Cardiac septum (tissue), 1 donor: ENCODE measurements around the gene LAMTOR4. TPM values are rescaled to one million over a fixed set of nuclear protein-coding genes. Genes with fewer than 3 reads are reported as not detected.
"Not testable (repeated sequence)": the region's sequence is repeated elsewhere in the genome, so short reads cannot be mapped to it uniquely, and the experiment has no call there.

Experiments used
- DNase-seq: peaks from one replicate; pipeline ENCODE4 v3.0.0-alpha.2; 2020; ENCODE audit warnings: low spot score
- intact Hi-C: fragments of 100-400 bp; cut with DNase I; formaldehyde crosslinking; loops from one replicate; pipeline ENCODE4 v1.14.0; 2022
- total RNA-seq: library from RNA; stranded (reverse); fragmentation: NEBNext Ultra II Directional; extraction: Animal tissue kit (Norgen Biotek cat#: 25700); gene quantifications from one replicate; pipeline ENCODE4 v1.2.1, GENCODE V29; 2021
- donor health status: DM: no; HTN: no; CAD: no.

The LAMTOR4 gene
- total RNA-seq, 1 donor from 2014 or later, result 89.1 TPM

DNA sequence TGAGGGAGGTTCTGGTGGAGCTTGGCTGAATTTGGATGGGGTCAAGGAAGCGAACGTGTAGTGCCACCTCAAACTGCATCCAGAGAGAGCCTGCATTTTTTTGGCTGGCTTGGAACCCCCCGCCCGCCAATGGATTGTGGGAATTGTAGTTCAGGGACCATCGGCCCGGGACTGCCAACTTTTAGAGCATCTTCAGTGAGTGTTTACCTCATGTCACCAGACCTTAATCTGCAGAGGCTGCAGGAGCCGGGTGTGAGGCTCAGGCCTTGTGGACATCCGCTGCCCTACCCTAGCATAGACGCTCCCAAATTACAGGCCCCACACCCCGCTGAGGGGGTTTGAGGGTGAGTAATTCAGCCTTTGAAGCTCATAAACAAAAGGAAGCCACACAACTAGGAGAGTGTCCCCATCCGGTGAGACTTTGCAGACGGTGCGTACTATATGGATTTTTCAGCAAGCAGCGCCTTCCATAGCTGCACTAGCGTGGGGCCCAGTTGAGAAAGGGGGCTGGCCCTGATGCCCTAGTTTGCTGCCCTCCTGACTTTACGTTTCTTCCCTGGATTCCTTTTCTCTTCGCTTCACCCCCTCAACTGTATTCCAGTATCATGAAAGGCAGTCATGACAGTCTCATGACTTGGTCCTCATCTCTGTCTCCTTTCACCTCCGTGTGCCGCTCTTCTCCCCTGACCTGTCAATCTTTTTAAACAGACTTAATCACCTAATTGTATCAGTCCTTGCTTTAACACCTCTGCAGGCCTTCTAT is 28.6 kb upstream of the LAMTOR4 start:
- peak; percentile 80 for DNase-seq
- intact Hi-C loops, result loop anchor here (1.0 kb wide), 2 partner anchors 7 to 20 kb away; no protein-coding TSS in a partner anchor

DNA sequence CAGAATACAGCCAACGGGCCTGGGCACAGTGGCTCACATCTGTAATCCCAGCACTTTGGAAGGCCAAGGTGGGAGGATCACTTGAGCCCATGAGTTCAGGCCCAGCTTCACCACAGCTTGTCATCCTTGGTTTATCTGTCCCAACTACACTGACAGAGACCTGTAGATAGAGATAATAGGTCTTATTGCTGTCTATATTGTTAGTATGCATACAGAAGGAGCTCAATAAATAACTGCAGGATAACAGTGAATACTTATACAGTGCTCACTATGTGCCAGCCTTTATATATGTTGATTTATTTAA is 28.0 kb upstream of the LAMTOR4 start:
- intact Hi-C loops, result no loop called here
- DNase-seq, result no peak

- intact Hi-C loops, result no loop called here
- no peak for DNase-seq
Observed at GRCh38 chr7:100122067-100122466, 26.7 kb upstream of the LAMTOR4 start.

DNA sequence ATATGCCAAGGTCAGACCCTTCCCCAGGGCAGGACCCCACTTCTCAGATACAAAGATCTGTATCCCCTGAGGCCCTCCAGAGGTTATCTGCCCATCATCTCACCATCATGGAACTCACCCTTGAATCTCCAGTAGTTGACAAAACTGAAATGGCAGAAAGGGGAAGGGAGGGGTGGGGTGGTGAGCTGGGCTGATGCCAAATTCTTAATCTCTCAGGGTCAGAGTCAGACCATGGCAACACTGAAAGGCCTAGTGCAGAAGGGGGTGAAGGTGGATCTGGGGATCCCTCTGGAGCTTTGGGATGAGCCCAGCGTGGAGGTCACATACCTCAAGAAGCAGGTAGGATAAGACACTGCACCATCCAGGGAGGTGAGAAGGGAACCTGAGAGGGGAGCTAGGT is 26.1 kb upstream of the LAMTOR4 start:
- intact Hi-C loops, result no loop called here
- DNase-seq, result no peak

GRCh38 chr7:100124301-100125230 is 24.2 kb upstream of the LAMTOR4 start:
- intact Hi-C loops, result loop anchor here (5.0 kb wide), 2 partner anchors 37 to 132 kb away; partner anchors contain the start of gene COPS6
- no peak for DNase-seq

- no peak for DNase-seq
- intact Hi-C loops, result loop anchor here (2.0 to 5.0 kb wide), 3 partner anchors 26 to 134 kb away; partner anchors contain the start of genes AP4M1, COPS6 and MCM7
Observed at GRCh38 chr7:100126239-100126930, 22.3 kb upstream of the LAMTOR4 start.

DNA sequence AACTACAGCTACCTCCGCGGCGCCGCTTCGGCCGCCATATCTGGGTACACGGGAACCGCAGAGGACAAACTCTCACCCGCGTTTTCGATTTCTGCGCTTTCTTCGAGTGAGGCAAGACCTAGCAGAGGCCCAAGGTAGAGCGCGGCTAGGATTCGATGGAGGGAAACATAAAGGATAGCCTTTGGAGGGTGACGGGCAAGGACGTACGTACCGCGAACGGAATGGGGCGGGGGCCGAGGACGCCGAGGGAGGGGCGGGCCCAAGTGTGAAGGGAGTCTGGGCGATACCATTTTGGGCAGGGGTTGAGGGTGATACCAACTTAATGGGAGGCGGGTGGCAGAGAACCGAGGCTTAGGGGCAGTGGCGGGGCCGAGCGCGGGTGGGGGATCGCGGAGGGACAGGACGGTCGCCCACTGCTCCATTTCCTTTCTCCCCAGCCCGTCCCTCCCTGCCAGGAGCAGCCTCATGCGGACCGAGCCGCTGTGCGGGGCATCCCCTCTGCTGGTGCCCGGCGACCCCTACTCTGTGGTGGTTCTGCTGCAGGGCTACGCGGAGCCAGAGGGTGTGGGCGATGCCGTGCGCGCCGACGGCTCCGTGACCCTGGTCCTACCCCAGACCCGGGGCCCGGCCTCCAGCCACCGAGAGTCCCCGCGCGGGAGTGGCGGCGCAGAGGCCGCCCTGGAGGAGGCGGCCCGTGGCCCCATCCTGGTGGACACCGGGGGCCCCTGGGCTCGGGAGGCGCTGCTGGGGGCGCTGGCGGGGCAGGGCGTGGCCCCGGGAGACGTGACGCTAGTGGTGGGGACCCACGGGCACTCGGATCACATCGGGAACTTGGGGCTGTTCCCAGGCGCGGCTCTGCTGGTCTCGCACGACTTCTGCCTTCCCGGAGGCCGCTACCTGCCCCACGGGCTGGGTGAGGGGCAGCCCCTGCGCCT is 21.5 kb upstream of the LAMTOR4 start, which contains the start of gene MBLAC1:
Gene MBLAC1 (plus strand): TSS at position 37 of the 935 bp plus-strand sequence. CDS start 429 bp downstream, at position 466.
- intact Hi-C loops, result loop anchor here (1.0 to 5.0 kb wide), 4 partner anchors 8 to 135 kb away; partner anchors contain the start of genes AP4M1, CNPY4, COPS6 and MCM7

DNA sequence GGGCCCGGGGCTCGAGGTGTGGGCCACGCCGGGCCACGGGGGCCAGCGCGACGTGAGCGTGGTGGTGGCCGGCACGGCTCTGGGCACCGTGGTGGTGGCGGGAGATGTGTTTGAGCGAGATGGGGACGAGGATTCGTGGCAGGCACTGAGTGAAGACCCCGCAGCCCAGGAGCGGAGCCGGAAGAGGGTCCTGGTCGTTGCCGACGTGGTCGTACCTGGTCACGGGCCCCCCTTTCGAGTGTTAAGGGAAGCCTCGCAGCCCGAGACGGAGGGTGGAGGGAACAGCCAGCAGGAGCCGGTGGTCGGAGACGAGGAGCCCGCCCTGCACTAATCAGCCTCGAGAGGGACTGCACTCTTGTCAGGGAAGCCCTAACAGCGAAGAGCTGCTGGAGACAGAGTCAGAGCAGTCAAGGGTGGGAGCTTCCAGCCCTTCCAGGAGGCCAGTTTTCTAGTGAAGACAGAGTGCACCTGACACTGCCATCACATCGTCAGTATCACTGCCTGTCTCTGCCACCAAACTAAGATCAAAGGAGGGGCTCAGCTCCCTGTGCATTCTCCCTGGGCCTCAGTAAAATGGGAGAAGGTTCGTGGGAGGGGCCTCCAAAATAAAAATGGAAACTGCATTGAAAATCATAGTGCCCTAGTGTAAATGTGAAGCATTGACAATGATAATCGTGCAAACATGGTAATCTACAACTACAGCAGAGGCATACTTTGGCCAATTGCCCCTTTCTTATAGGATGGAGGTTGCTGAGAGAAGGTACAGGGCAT is 20.7 kb upstream of the LAMTOR4 start:
- no peak for DNase-seq
- intact Hi-C loops, result loop anchor here (1.0 to 5.0 kb wide), 4 partner anchors 9 to 136 kb away; partner anchors contain the start of genes AP4M1, CNPY4, COPS6 and MCM7

More for the DNA sequence above, 21.5 kb upstream of the LAMTOR4 start, which contains the start of gene MBLAC1:
- DNase-seq, result peak; percentile 95

DNA sequence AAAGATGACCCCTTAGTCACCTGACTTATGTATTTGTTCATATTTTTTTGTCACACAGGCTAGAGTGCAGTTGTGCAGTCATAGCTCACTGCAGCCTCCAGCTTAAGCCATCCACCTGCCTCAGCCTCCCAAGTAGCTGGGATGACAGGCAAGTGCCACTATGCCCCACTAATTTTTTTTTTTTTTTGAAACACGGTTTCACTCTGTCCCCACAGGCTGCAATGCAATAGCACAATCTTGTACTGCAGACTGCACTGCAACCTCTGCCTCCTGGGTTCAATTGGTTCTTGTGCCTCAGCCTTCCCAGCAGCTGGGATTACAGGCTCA is 20.1 kb upstream of the LAMTOR4 start:
- DNase-seq, result no peak
- intact Hi-C loops, result loop anchor here (5.0 kb wide), 2 partner anchors 41 to 136 kb away; partner anchors contain the start of gene COPS6

GRCh38 chr7:100130220-100130607 is 18.5 kb upstream of the LAMTOR4 start:
- DNase-seq, result not testable (repeated sequence)
- intact Hi-C loops, result loop anchor here (10.0 kb wide), 1 partner anchor 215 kb away; no protein-coding TSS in a partner anchor

- intact Hi-C loops, result loop anchor here (10.0 kb wide), 1 partner anchor 214 kb away; no protein-coding TSS in a partner anchor
- DNase-seq, result peak; percentile 90
Observed at GRCh38 chr7:100130608-100131453, 17.9 kb upstream of the LAMTOR4 start.

- intact Hi-C loops, result loop anchor here (2.0 to 10.0 kb wide), 2 partner anchors 85 to 213 kb away; no protein-coding TSS in a partner anchor
- DNase-seq, result no peak
Observed at GRCh38 chr7:100132126-100132525, 16.6 kb upstream of the LAMTOR4 start.

DNA sequence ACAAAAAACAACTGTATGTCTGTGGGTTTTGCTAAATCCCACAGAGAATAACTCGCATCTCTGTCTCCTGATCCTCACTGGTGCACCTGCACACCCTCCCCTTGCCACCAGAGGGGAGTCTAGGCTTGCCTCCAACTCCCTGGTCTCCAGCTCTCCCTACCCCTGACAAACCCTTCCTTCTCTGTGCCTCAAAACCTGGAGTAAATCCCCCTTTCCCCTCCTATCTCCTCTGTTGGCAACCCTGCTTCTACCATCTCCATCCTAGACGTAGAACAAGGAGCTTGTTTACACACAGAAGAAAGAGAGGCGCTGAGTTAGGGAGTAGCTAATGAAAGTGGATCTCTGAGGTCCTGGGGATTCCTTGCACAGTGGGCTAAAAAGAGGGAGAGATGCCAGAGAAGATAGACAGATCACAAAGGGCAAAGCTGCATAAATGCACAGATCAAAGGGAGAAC is 16.0 kb upstream of the LAMTOR4 start:
- intact Hi-C loops, result loop anchor here (2.0 to 10.0 kb wide), 2 partner anchors 84 to 212 kb away; no protein-coding TSS in a partner anchor
- DNase-seq, result peak; percentile 79

GRCh38 chr7:100137851-100138760 is 10.6 kb upstream of the LAMTOR4 start:
- no peak for DNase-seq
- intact Hi-C loops, result loop anchor here (10.0 kb wide), 1 partner anchor 207 kb away; no protein-coding TSS in a partner anchor

DNA sequence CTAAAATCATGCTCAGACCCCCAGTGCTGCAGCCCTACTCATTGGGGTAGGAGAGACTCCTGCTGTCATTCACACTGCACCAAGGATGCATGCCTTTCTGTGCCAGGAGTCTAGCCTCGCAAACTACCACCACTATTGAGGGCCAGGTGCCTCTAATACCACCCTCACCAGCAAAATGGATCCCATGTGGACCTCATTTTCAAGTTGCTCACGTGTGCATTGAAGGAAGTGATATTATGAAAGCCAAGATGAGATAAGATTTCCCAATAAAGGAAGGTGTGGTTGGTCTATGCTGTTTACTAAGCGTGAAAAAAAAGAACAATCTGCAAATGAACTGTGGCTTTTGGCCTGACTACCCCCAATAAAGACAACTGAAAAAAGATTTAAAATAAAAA is 7.2 kb upstream of the LAMTOR4 start:
- DNase-seq, result no peak

More for the DNA sequence above, 7.2 kb upstream of the LAMTOR4 start:
- intact Hi-C loops, result no loop called here
